DMS 273 (cell line): ENCODE measurements around the gene MITD1.
"Not testable (repeated sequence)": the region's sequence is repeated elsewhere in the genome, so short reads cannot be mapped to it uniquely, and the experiment has no call there.

Experiments
- DNase-seq: peaks from one replicate; lab custom pipeline; 2025; ENCODE audit not compliant: unreplicated experiment; lab: John Stamatoyannopoulos, UW

The MITD1 gene

GRCh38 chr2:99154643-99155536 is 26.0 kb downstream of the MITD1 start, which contains the start of the genes LIPT1 and TSGA10:
LIPT1 (plus strand) TSS chr2:99154967; CDS start chr2:99161958, 6,991 bp downstream.
TSGA10 (minus strand) TSS chr2:99154942; CDS start chr2:99109439, 45,503 bp downstream.
- DNase-seq, result peak; percentile 96

GRCh38 chr2:99153921-99154604 is 26.8 kb downstream of the MITD1 start:
- peak; percentile 34 for DNase-seq

- no peak for DNase-seq
These were observed 28.5 kb downstream of the MITD1 start for GRCh38 chr2:99152199-99152895.

- DNase-seq, result no peak
These were observed 30.2 kb downstream of the MITD1 start for GRCh38 chr2:99150706-99151105.

GRCh38 chr2:99141110-99142108 is 39.4 kb downstream of the MITD1 start, which contains the start of gene C2orf15:
C2orf15 (plus strand) TSS chr2:99141707; CDS start chr2:99150559, 8,852 bp downstream.
- DNase-seq, result peak; percentile 97

GRCh38 chr2:99140860-99141109 is 40.1 kb downstream of the MITD1 start:
- peak; percentile 88 for DNase-seq

GRCh38 chr2:99140056-99140859 is 40.6 kb downstream of the MITD1 start:
- DNase-seq, result no peak

GRCh38 chr2:99139003-99139402 is 41.9 kb downstream of the MITD1 start:
- no peak for DNase-seq

GRCh38 chr2:99135044-99135556 is 45.8 kb downstream of the MITD1 start:
- DNase-seq, result not testable (repeated sequence)

GRCh38 chr2:99127981-99128380 is 52.9 kb downstream of the MITD1 start:
- DNase-seq, result no peak
